ENCODE data around the gene PCBD2.
"Not testable (repeated sequence)": the region's sequence is repeated elsewhere in the genome, so short reads cannot be mapped to it uniquely, and the experiment has no call there.

Gene PCBD2

GRCh38 chr5:134902071-134902801, 2.7 kb upstream of the PCBD2 start:
- H3K27me3 ChIP-seq (ENCODE audit: insufficient read depth, low read length, poor library complexity): no peaks in the 10 kb centered on the region
- H3K27ac ChIP-seq (ENCODE audit: low read length): no peak overlapping the region
- H3K79me2 ChIP-seq (ENCODE audit: insufficient read depth, low read length): peaks cover 15% of the 10 kb centered on the region
- no peak overlapping the region for H3K9ac ChIP-seq (ENCODE audit: low read depth, low read length)
- no peak overlapping the region for H3K4me2 ChIP-seq (ENCODE audit: insufficient read depth, low read length)
- DNase-seq: no peak
- ATAC-seq (ENCODE audit: insufficient read depth, low read depth): no peak
- H3K36me3 ChIP-seq (ENCODE audit: insufficient read depth, low read length): peaks cover 41% of the 10 kb centered on the region
- no peak overlapping the region for H2AFZ ChIP-seq (ENCODE audit: low read depth, low read length)
- no peaks in the 10 kb centered on the region for H3K9me3 ChIP-seq (ENCODE audit: insufficient read depth, low read length, severe bottlenecking)
- no peak overlapping the region for H3K4me3 ChIP-seq (ENCODE audit: low read depth in 1 of 2, low read length in 2 of 2)
- peaks cover 27% of the 10 kb centered on the region for H3K4me1 ChIP-seq (ENCODE audit: insufficient read depth, low read length)
- H4K20me1 ChIP-seq (ENCODE audit: insufficient read depth, low read length): no peaks in the 10 kb centered on the region
- TF ChIP-seq CTCF (IDR thresholded peaks at IDR 0.05; ENCODE audit: borderline replicate concordance, extremely low read depth, low read length, poor library complexity, severe bottlenecking) (no peak), EZH2 (IDR thresholded peaks at IDR 0.05; ENCODE audit: borderline replicate concordance, low read depth, low read length, severe bottlenecking) (no peak)

GRCh38 chr5:134905246-134905996, 490 bp downstream of the PCBD2 start:
- peak; percentile 38 for ATAC-seq (ENCODE audit: insufficient read depth, low read depth)
- Histone ChIP-seq H3K9me3 (ENCODE audit: insufficient read depth, low read length, severe bottlenecking) (no peaks in the 10 kb centered on the region), H3K4me1 (ENCODE audit: insufficient read depth, low read length) (peaks cover 27% of the 10 kb centered on the region), H3K36me3 (ENCODE audit: insufficient read depth, low read length) (peaks cover 22% of the 10 kb centered on the region), H3K27me3 (ENCODE audit: insufficient read depth, low read length, poor library complexity) (no peaks in the 10 kb centered on the region), H3K4me3 (ENCODE audit: low read depth in 1 of 2, low read length in 2 of 2) (peak overlapping the region; percentile 73 to 75), H3K4me2 (ENCODE audit: insufficient read depth, low read length) (peak overlapping the region; percentile 67), H3K27ac (ENCODE audit: low read length) (peak overlapping the region; percentile 95), H4K20me1 (ENCODE audit: insufficient read depth, low read length) (no peaks in the 10 kb centered on the region), H3K79me2 (ENCODE audit: insufficient read depth, low read length) (peaks cover 27% of the 10 kb centered on the region), H2AFZ (ENCODE audit: low read depth, low read length) (peak overlapping the region; percentile 97), H3K9ac (ENCODE audit: low read depth, low read length) (peak overlapping the region; percentile 98)
- peak; percentile 77 for DNase-seq
- peak; percentile 85 for TF ChIP-seq CTCF (IDR thresholded peaks at IDR 0.05; ENCODE audit: borderline replicate concordance, extremely low read depth, low read length, poor library complexity, severe bottlenecking)
- no peak for TF ChIP-seq EZH2 (IDR thresholded peaks at IDR 0.05; ENCODE audit: borderline replicate concordance, low read depth, low read length, severe bottlenecking)

GRCh38 chr5:134906811-134907210, 1.9 kb downstream of the PCBD2 start:
- no peak for ATAC-seq (ENCODE audit: insufficient read depth, low read depth)
- H2AFZ ChIP-seq (ENCODE audit: low read depth, low read length): no peak overlapping the region
- H4K20me1 ChIP-seq (ENCODE audit: insufficient read depth, low read length): no peaks in the 10 kb centered on the region
- H3K4me1 ChIP-seq (ENCODE audit: insufficient read depth, low read length): peaks cover 27% of the 10 kb centered on the region
- H3K4me2 ChIP-seq (ENCODE audit: insufficient read depth, low read length): peak overlapping the region; percentile 67; the same call in 1 of the 2 replicates
- H3K27me3 ChIP-seq (ENCODE audit: insufficient read depth, low read length, poor library complexity): no peaks in the 10 kb centered on the region
- no peaks in the 10 kb centered on the region for H3K9me3 ChIP-seq (ENCODE audit: insufficient read depth, low read length, severe bottlenecking)
- peak overlapping the region; percentile 95 for H3K27ac ChIP-seq (ENCODE audit: low read length)
- peaks cover 33% of the 10 kb centered on the region for H3K36me3 ChIP-seq (ENCODE audit: insufficient read depth, low read length)
- H3K4me3 ChIP-seq (ENCODE audit: low read depth in 1 of 2, low read length in 2 of 2): no peak overlapping the region
- H3K79me2 ChIP-seq (ENCODE audit: insufficient read depth, low read length): peaks cover 27% of the 10 kb centered on the region
- no peak for DNase-seq
- TF ChIP-seq CTCF (IDR thresholded peaks at IDR 0.05; ENCODE audit: borderline replicate concordance, extremely low read depth, low read length, poor library complexity, severe bottlenecking) (no peak), EZH2 (IDR thresholded peaks at IDR 0.05; ENCODE audit: borderline replicate concordance, low read depth, low read length, severe bottlenecking) (no peak)
- H3K9ac ChIP-seq (ENCODE audit: low read depth, low read length): peak overlapping the region; percentile 98

- not testable (repeated sequence) for H3K4me3 ChIP-seq (ENCODE audit: low read depth in 1 of 2, low read length in 2 of 2); H3K9me3 ChIP-seq (ENCODE audit: insufficient read depth, low read length, severe bottlenecking); DNase-seq; H3K9ac ChIP-seq (ENCODE audit: low read depth, low read length); H3K4me2 ChIP-seq (ENCODE audit: insufficient read depth, low read length); H2AFZ ChIP-seq (ENCODE audit: low read depth, low read length); H4K20me1 ChIP-seq (ENCODE audit: insufficient read depth, low read length); H3K27ac ChIP-seq (ENCODE audit: low read length); ATAC-seq (ENCODE audit: insufficient read depth, low read depth); H3K27me3 ChIP-seq (ENCODE audit: insufficient read depth, low read length, poor library complexity)
- Histone ChIP-seq H3K36me3 (ENCODE audit: insufficient read depth, low read length) (peaks cover 64% of the 10 kb centered on the region), H3K79me2 (ENCODE audit: insufficient read depth, low read length) (peaks cover 29% of the 10 kb centered on the region), H3K4me1 (ENCODE audit: insufficient read depth, low read length) (peaks cover 13% of the 10 kb centered on the region)
Observed at GRCh38 chr5:134910752-134911151, 5.8 kb downstream of the PCBD2 start.

Data from DND-41 (cell line).